ENCODE results near the gene MATCAP1. TPM values are rescaled to one million over a fixed set of nuclear protein-coding genes. Genes with fewer than 3 reads are reported as not detected.

The MATCAP1 gene
- total and polyA plus RNA-seq, 2 of the 13 experiments (the other 11 are each of a cell fraction or from before 2014, with no cell fraction given): 11.2 to 24.5 TPM

- peak; percentile 43; the same call in 1 of the 2 replicates for TF ChIP-seq ZNF318 (CRISPR knock-in tag; IDR thresholded peaks at IDR 0.05)
- TF ChIP-seq ZNF276 (CRISPR knock-in tag; IDR thresholded peaks at IDR 0.05; ENCODE audit: low read depth): peak; percentile 73; the same call in 1 of the 2 replicates
- TF ChIP-seq SIN3A (IDR thresholded peaks at IDR 0.05; ENCODE audit: borderline replicate concordance, low read depth, low read length): 0 out of 2 replicates have a peak, but pooled peaks have one; percentile 67
- peak; percentile 8 for TF ChIP-seq TEAD3 (CRISPR knock-in tag; optimal IDR thresholded peaks at IDR 0.05; ENCODE audit: borderline replicate concordance)
- no peak for TF ChIP-seq HNRNPUL1 (IDR thresholded peaks at IDR 0.05; ENCODE audit: low read depth, low read length)
- TF ChIP-seq SKIL (CRISPR knock-in tag; IDR thresholded peaks at IDR 0.05; ENCODE audit: borderline replicate concordance): 0 out of 2 replicates have a peak, but pooled peaks have one; percentile 7
- no peak for TF ChIP-seq ZMAT5 (CRISPR knock-in tag; IDR thresholded peaks at IDR 0.05; ENCODE audit: borderline replicate concordance, low read depth)
- TF ChIP-seq ZFAT (CRISPR knock-in tag; conservative IDR thresholded peaks at IDR 0.05): no peak
- peak; percentile 45; the same call in 1 of the 2 replicates for TF ChIP-seq BATF2 (CRISPR knock-in tag; IDR thresholded peaks at IDR 0.05)
- TF ChIP-seq BCL6 (CRISPR knock-in tag; IDR thresholded peaks at IDR 0.05): peak; percentile 24; the same call in 1 of the 2 replicates
- peak; percentile 56; the same call in 1 of the 2 replicates for TF ChIP-seq CAMTA2 (CRISPR knock-in tag; IDR thresholded peaks at IDR 0.05; ENCODE audit: borderline replicate concordance)
These were observed 32.8 kb downstream of the MATCAP1 start, which contains the start of gene B3GNT9 (continued) for GRCh38 chr16:67150833-67151396.

Data from HepG2 (cell line).